GM18519 (cell line): ENCODE data around the gene ZNF212.

ENCODE experiments used
- ATAC-seq: cut with Tn5 transposase; IDR thresholded peaks from one replicate; pipeline ENCODE4 v1.9.1; 2021; ENCODE audit warnings: mild to moderate bottlenecking, moderate library complexity; ENCODE audit not compliant: unreplicated experiment, low FRiP score

The ZNF212 gene

GRCh38 chr7:149239345-149240143, at the start of gene ZNF212:
ZNF212 (plus strand) TSS chr7:149239651; CDS start chr7:149239779, 128 bp downstream.
- peak; percentile 94 for ATAC-seq

- no peak for ATAC-seq
Measured at GRCh38 chr7:149191851-149192250, 47.6 kb upstream of the ZNF212 start.

- no peak for ATAC-seq
Measured at GRCh38 chr7:149194799-149195179, 44.7 kb upstream of the ZNF212 start.

GRCh38 chr7:149195180-149196150, 44.0 kb upstream of the ZNF212 start, which contains the start of gene ZNF282:
ZNF282 (plus strand) TSS chr7:149195546; CDS start chr7:149195590, 44 bp downstream.
- peak; percentile 82 for ATAC-seq

GRCh38 chr7:149196151-149196704, 43.2 kb upstream of the ZNF212 start:
- ATAC-seq: no peak

GRCh38 chr7:149196705-149197171, 42.7 kb upstream of the ZNF212 start:
- ATAC-seq: no peak

GRCh38 chr7:149197675-149198074, 41.8 kb upstream of the ZNF212 start:
- no peak for ATAC-seq

- no peak for ATAC-seq
Measured at GRCh38 chr7:149198161-149198816, 41.2 kb upstream of the ZNF212 start.

GRCh38 chr7:149199234-149199995, 40.0 kb upstream of the ZNF212 start:
- no peak for ATAC-seq

- ATAC-seq: no peak
Measured at GRCh38 chr7:149202831-149203231, 36.6 kb upstream of the ZNF212 start.

- ATAC-seq: no peak
Measured at GRCh38 chr7:149205690-149206381, 33.6 kb upstream of the ZNF212 start.

- no peak for ATAC-seq
Measured at GRCh38 chr7:149207324-149208035, 32.0 kb upstream of the ZNF212 start.

GRCh38 chr7:149209518-149210269, 29.8 kb upstream of the ZNF212 start:
- peak; percentile 63 for ATAC-seq

- ATAC-seq: no peak
Measured at GRCh38 chr7:149210551-149210950, 28.9 kb upstream of the ZNF212 start.

GRCh38 chr7:149214020-149214720, 25.3 kb upstream of the ZNF212 start:
- no peak for ATAC-seq

GRCh38 chr7:149216402-149216801, 23.0 kb upstream of the ZNF212 start:
- ATAC-seq: no peak

GRCh38 chr7:149217570-149217969, 21.9 kb upstream of the ZNF212 start:
- no peak for ATAC-seq
